Stimulated activated CD4-positive, alpha-beta T cell treated with anti-CD3 and anti-CD28 coated beads, Interleukin-2, amount 100 ng/mL, for 48 hours (primary cell): ENCODE results near the gene EDARADD.

Experiments used
- DNase-seq, 2 donors: peaks; one replicate each; pipeline ENCODE4 v3.0.0-alpha.2; 2020

The EDARADD gene

GRCh38 chr1:236520445-236521005 is 126.4 kb downstream of the EDARADD start:
- DNase-seq: no peak

- DNase-seq: no peak
Observed at GRCh38 chr1:236522937-236523703, 129.0 kb downstream of the EDARADD start.

- peak; percentile 82 to 86 for DNase-seq
Observed at GRCh38 chr1:236523704-236524141, 129.6 kb downstream of the EDARADD start, which contains the start of gene LGALS8. TSS of gene LGALS8 (plus strand) at chr1:236523982. CDS start at chr1:236526071, 2,089 bp downstream.

- DNase-seq: peak; percentile 29 to 41
Observed at GRCh38 chr1:236524142-236524894, 130.2 kb downstream of the EDARADD start.

GRCh38 chr1:236524895-236525184 is 130.8 kb downstream of the EDARADD start:
- DNase-seq: no peak

- DNase-seq: no peak
Observed at GRCh38 chr1:236526079-236526478, 132.0 kb downstream of the EDARADD start.

GRCh38 chr1:236530286-236530685 is 136.2 kb downstream of the EDARADD start:
- no peak for DNase-seq

GRCh38 chr1:236530959-236531358 is 136.9 kb downstream of the EDARADD start:
- no peak for DNase-seq

GRCh38 chr1:236532850-236533249 is 138.8 kb downstream of the EDARADD start:
- DNase-seq: no peak

GRCh38 chr1:236534151-236534651 is 140.1 kb downstream of the EDARADD start:
- DNase-seq: peak in 1 of 2 donors; percentile 17
